ENCODE results near the gene ITPKB.
A peak's percentile ranks its signal among the peaks of the same experiment; 100 is the strongest.

Gene ITPKB

DNA sequence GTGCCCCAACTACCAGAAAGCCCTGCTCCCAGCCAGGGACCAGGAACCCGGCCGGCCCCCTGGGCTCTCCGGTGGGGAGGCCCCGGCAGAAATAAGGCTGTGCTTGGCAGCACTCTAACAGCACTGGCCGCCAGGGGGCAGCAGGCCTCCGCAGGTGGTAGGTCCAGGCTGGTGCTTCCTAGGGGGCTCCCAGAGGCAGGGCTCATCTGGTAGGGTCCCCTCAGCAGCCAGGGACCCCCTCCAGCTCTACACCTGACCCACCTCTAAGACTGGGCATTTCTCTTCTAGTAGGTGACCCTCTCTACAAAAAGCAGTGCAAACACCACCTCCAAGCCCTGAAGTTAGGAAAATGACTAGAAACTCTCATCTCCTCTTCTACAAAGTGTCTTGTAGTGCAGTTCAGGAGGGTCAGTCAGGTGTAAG lies 104.9 kb downstream of the ITPKB start:
- DNase-seq = peak; percentile 94

DNA sequence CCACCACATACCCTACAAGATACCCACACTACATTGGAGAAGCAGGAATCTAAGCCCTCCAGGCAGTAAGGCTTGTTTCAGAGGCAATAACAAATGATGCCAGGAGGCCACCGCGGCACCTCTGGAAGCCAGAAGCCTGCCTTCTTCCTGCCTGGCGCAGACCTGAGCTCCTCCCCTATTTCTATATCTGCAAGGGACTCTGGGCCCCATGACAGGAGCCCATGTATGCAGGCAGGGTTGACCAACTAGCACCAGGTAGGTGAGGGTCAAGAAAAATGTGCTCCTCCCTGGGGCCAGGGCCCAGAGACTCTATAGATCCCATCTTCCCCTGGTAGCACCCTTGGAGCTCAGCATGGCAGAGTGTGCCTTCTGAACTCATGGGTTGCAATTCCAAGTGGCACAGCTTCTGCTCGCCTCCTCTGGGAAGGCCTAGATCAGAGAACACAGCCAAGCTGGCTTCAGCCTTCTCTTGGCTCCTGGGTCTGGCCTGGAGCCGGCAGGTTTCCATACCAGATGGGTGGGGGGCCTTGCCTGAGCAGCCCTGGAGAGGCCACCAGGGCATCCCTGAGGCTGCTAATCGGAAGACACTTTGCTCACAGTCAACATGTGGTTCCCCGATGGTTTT lies 105.4 kb downstream of the ITPKB start:
- peak; percentile 61 for DNase-seq

DNA sequence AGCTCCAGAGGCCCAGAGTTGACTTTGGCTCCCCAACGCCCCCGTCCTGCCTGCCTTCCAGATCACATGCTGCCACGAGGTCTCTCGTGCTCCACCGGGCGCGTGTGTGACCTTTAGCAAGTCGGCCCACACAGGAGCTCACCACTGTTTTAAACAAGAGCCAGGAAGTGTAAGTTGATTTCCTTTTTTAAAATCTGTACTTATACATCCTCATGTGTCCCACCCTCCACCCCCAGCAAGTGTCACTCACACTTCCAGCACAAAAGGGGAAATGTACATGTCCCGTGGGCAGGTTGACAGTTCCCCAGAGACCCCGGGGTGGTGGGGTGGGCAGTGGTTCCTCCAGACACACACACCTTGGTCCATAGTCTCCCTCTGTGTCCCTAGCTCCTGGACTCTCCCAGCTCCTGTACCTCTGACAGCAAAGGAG lies 106.1 kb downstream of the ITPKB start:
- DNase-seq = peak; percentile 71

DNA sequence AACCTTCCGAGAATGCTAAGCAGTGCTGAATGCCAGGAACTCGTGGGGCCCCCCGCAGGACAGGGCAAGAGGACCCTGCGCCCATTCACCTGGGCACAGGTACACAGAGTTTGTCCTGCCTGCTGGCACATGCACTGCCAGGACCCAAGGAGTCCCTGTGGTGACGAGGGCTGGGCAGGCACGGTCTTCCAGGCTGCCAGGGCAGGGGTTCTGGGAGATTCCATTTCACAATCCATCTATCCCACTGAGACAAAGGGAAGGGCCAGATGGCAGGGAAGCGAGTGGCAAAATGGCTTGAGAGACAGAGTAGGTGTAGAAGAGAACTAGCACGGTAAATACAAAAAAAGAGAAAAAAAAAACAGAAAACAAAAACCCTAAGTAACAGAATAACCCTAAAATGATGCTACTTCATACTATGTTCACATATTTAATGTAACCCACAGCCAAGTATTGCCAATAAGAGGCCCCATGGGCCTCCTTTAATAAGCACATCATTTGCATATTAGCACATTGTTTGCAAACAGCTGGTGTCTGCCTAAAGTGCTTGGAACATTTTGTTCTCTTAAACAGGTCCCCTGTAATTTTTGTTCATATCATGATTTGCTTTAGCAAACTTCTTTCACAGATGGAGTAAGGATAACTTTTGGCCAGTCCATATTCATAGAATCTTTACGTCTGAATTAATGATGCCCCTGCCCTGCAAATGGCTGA lies 106.8 kb downstream of the ITPKB start:
- peak; percentile 57 for DNase-seq

DNA sequence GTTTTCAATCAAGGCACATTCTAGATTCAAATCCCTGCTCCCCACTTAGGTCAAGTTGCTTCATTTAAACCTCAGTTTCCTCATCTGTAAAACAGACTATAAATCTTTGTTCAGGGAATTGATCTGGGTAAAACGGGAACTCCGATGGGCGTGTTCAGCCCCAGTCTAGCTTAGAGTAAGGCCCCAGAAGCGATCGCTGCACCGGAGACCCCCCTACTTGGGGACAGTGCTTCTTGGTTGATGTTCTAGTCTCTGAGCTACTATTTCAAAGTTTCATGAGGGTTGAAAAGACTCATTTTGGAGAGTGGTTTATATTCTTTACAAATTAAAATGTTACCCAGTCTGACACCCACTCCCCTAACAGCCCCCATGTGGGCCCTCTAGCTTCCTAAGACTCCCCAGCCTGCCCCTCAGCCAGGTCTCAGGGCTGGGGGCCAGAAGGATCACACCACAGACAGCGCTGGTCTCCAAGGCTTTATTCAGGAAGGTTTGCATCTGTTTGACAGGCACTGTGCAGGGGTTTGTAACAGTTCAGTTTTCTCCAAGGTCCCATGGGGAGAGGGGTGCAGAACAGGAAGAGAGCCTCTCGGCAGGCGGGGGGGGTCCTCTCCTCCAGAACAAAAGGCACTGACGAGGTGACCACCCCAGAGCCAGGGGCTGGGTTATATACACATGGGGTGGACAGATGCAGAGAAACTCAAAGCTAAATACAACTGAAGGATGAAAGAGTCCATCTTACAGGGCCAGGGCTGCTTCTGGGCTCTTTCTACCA lies 107.7 kb downstream of the ITPKB start:
- DNase-seq = peak; percentile 50

DNA sequence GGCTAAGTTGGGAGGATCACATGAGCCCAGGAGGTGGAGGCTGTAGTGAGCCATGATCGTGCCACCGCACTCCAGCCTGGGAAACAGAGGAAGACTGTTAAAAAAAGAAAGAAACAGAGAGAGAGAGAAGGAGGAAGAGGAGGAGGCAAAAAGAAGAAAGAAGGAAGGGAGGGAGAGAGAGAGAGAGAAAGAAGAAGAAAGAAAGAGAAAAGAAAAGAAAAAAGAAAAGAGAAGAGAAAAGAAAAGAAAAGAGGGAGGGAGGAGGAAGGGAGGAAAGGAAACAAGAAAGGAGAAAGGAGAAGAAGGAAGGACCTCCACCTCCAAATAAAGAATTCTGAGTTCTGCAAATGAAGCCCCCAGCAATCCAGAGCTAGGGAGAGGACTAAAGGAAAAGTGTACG lies 108.5 kb downstream of the ITPKB start:
- no peak for DNase-seq

DNA sequence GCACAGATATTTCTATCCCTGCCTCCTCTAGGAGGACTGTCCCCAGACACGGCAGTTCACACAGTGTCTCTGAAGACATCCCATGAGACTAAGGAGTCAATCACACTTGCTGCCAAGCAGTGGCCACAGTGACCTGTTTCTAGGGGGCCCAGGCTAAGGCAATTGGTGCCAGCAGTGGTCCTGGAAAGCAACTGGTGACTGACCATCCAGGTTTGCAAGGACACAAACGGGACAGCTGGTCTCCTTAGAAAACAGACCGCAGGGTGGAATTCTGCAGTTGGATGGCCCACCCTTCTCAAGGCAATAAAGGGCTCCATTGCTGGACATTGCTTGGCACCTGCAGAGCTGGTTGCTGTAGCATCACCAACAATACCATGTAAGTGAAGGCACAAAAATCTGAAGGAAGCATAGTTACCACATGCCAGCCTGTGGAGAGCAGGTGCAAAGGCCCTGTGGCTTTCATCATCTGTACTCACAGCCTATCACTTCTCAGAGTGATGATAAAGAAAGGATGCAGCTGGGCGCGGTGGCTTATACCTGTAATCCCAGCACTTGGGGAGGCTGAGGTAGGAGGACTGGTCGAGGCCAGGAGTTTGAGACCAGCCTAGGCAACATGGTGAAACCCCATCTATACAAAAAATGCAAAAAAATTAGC lies 109.1 kb downstream of the ITPKB start:
- DNase-seq = peak; percentile 56

DNA sequence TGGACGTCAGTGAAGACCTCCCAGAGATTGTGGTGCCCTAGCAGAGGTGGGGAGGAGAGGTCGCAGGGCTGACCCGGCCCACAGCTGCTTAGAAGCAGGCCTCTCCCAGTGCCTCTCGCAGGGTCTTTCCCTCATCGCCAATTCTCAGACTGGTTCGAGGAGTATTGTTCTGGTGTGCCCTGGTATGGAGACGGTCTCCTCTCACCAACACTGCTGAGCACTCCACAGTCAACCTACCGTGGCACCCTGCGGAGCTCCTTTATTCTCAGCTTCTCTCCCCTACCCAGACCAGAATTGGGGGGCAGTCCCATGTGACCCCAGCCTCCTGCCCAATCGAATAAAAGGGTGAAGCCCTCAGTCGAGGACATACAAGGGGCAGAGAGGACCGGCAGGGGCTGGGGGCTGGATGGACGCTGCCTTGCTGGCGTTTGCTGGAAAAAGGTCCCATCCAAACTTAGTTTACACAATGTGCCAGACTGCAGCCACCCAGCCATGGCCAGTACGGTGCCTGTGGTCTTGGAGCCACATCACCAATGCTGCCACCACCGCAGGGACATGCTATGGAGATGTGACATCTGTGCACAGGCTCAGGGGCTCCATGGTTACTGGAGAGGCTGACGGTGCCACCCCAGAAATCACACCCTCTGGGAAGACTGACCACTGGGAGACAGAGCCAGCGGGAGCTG lies 109.7 kb downstream of the ITPKB start:
- peak; percentile 54 for DNase-seq

DNA sequence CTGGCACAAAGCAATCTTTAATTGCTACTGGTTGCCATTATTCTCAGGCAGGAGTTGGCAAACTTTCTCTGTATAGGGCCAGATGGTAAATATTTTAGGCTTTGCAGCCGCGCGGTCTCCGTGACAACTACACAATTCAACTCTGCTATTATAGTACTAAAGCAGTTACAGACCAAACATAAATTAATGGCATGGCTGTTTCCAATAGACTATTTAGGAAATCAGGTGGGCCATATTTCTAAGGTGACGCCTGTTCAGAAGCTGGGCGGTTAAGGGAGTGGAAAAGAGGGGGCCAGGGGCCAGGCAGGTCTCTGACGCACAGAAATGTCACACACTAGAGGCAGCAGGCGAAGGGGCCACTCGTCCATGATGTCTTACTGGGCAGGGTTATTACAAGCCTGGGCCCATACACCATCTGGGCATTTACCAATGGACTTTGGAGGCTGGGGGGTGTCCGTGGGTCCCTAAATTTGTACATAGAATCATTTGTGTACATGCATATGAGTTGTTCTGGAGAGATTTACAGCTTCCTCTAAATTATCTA lies 110.4 kb downstream of the ITPKB start:
- peak; percentile 45 for DNase-seq

DNA sequence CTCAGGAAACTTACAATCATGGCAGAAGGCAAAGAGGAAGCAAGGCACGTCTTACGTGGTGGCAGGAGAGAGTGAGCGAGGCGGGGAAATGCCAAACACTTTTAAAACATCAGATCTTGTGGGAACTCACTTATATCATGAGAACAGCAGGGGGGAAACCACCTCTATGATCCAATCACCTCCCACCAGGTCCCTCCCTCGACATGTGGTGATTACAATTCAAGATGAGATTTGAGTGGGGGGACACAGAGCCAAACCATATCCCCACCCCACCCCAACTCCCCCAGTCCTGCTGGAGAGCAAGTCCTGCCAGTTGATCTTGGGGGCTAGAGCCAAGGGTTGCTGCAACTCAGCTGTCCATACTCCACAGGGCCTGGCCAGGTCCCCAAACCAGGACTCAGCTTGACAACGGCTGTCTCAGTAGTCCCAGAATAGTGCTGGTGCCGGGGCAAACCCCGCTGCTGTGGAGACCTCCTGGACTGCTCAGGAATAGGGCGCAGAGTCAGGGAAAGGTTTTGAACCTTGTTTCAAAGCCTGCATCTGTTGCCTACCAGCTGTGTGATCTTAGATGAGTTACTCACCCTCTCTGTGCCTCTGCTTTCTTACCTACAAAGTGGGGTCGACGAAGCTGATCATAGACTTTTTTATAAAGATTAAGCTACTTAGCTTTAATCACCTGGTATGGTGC lies 111.0 kb downstream of the ITPKB start:
- DNase-seq = peak; percentile 68

DNA sequence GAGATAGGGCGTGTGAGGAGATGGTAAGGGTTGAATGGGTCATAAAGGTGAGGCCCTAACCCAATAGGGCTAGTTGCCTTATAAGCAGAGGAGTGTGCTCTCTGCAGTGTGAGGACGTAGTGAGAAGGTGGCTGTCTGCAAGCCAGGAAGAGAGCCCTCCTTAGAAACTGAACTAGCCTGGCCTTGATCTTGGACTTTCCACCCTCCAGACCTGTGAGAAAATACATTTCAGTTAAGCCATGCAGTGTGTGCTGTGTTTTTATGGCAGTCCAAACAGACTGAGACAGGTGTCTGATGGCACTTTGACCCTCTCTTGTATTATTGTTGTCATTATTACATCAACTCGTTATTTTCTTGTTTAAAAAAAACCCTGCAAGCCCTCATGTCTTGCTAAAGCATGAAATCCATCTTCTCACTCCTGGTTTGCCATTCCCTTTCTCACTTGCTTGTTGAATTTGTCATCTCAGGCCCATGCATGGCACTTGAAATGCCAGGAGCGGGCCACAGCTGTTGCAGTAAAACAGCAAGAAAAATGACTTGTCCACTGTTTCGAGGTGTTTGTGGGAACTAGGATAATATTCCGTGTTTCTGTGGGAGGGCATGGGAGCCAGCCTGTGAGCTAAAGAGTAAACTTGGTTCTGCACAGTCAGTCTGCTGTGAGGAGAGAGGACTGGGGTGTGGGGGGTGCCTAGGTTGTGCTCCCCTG lies 111.9 kb downstream of the ITPKB start:
- peak; percentile 49 for DNase-seq

DNA sequence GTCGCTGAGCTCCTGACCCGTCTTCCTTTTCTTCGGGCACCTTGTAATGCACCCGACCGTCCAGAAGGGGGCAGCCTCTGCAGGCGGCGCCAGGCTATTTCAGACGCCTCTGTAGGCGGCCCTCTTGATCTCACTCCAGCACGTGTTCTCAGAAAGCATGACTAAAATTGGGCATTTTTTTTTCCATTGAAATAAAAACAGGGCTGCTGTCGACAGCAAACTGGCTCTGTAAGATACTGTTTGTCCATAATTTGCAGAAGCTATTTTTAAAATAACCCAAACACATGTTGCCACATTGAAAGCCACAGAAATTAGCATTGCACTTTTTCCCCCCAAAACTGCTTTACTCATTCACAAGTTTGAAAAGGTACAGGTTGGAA lies 112.5 kb downstream of the ITPKB start:
- DNase-seq = peak; percentile 93

DNA sequence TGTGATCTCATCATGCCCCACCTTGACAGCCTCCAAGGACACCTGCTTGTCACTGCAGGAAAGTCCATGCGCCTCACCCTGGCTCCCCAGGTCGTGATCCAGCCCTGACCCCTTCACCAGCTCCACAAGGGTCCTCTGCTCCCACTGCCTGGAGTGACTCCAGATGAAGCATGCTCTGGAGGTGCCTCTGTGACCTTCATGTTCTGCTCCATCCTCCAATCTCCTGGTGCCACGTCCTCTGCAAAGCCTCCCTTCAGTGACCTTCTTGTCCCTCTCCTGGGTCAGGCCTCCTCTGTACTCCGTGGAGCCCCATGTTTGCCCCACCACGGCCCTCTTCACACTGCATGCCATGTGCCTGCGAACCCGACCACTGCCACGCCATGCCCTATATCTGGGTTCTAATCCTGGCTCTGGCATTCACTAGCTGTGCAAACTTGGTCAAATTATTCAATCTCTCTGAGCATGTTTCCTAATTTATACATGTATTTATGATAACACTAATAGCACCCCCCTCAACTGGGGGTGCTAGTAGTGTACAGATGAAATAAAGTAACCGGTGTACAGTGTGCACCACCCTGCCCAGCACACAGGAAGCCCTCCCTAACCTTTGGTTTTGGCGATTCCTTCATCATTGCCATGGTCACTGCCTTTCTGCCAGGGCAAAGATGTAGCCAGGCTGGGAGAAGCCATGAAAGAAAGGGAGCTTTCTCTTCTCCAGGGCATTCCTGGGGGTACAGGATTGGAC lies 113.1 kb downstream of the ITPKB start:
- peak; percentile 58 for DNase-seq

DNA sequence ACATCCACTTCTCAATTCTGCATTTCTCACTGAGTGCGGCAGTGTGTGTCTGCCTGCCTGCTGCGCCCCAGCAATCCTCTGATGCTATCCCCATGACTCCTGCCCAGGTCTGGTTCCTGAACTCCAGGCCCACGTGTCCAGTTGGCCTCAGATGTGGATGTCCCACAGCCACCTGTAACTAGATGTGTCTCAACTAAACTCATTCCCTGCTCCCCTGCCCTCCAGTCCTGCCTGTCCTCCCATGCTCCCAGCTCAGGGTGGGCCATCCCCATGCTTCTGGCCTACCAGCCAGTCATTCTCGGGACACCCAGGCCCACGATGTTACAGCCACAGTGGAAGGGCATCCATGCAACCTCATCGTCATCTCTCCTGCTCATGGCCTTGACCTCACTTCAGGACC lies 113.8 kb downstream of the ITPKB start:
- peak; percentile 48 for DNase-seq

DNA sequence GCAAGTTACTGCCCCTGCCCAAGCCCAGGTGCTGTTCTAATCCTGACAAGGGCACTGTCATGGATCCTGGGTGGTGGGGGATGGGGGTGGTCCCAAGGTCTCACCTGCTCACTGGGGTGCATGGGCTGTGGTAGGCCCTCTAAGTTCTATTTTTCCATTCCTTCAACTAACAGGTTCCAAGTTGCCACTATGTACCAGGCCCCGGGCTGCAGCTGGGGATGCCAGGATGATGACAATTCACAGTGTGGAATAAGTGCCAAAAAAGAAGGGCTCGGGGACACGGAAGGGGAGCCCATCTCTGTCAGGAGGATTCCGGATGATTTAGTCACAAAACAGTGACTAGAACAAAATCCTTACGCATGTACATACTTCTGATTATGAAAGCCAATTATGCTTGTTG lies 114.6 kb downstream of the ITPKB start:
- peak; percentile 38 for DNase-seq

DNA sequence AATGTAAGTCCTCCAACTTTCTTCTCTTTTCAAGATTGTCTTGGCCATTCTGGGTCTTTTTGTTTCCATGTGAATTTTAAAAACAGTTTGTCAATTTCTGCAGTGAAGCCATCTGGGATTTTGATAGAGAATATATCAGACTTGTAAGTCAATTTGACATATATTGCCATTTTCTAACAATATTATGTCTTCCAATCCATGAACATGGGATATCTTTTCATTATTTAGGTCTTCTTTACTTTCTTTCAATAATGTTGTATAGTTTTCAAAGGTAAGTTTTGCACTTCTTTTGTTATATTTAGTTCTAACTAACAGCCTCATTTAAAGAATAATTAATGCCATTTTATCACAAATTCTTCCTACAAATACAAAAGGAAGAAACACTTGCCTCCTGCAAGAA lies 117.1 kb downstream of the ITPKB start:
- no peak for DNase-seq

DNA sequence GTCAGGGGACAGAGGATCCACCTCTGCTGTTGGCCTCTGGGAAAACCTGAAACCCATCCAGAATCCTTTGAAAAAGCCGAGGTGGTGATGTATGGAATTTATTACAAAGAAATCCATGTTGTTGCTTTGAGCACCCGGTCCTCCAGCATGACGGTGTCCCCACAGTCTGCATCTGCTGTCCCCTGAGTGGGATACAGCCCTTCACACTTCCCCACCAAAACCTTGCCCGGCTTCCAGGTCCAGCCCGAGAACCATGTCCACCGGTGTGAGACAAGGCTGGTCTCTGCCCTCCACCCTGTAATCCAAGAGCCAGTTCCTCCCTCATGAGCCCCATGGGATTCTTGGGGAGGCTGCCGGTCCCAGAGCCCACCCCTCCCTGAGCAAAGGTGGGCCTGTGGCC lies 120.1 kb downstream of the ITPKB start:
- peak; percentile 52 for DNase-seq

DNA sequence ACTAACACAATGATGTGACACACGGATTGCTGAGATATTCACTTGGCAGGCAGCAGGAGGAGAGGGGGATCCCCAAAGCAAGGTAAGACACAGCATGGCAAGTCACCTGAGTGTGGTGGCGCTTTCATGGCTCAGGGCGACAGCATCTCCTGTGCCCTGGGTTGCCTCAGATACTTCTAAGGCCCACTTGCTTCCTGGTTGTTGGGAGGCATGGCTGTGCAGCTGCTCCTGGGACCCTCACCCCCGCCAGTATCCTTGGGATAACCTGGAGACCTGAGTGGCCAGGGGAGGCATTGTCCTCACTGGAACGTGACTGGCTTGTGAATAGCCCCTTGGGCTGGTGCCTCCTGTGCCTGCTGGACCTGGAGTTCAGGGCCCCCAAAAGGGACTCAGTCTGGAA lies 120.7 kb downstream of the ITPKB start:
- DNase-seq = peak; percentile 44

DNA sequence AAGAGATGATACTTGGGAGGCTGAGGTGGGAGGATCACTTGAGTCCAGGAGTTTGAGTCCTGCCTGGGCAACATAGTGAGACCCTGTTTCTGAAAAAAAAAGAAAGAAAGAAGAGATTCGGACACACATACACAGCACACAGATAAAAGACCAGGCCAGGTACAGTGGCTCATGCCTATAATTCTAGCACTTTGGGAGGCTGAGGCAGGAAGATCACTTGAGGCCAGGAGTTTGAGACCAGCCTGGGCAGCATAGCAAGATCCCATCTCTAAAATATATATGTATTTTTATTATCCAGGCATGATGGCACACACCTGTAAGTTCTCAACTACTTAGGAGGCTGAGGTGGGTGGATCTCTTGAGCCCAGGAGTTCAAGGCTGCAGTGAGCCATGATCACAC lies 121.4 kb downstream of the ITPKB start:
- DNase-seq = peak; percentile 16

DNA sequence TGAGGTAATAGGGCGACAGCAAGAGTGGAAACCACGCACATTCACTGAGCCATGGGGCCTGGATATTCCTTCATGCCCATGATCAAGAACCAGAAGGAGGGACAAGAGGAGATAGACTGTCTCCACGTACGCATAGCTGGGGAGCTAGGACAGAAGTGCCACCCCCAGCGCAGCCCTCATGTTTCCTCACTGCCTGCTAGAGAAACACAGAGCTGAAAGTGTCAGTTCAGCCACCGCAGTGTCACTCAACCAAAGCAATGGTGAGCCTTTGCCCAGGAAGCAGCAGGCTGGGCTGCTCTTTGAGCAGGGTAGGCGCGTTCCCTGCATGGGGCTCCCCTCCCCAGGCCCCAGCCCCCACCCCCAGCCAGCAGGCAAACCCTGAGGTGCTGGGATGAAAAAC lies 122.0 kb downstream of the ITPKB start:
- peak; percentile 47 for DNase-seq

DNA sequence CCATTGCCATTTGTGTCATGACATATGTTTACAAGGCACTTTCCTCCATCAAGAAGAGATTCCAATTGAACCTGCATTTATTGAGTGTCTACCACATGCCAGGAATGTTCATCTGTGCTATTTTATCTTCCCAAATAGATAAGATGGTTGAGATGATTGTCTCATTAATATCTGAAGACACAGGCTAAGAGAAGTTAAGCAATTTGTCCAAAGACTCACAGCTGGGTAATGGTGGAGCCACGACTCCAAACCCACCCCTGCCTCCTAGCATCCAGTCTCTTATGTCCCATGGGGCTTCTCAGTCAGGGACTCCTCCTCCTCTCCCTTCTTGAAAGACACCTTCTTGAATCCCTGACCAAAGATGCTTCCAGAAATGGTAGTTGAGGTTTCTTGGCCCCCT lies 122.4 kb downstream of the ITPKB start:
- DNase-seq = no peak
